T-helper 9 cell (primary cell): ENCODE measurements around the gene COG1.
"Not testable (repeated sequence)": the region's sequence is repeated elsewhere in the genome, so short reads cannot be mapped to it uniquely, and the experiment has no call there.

Experiments
- DNase-seq: peaks from one replicate; pipeline ENCODE4 v3.0.0-alpha.2; 2020
- total RNA-seq, 2 donors: gene quantifications; one replicate each; lab custom pipeline; 2026; lab: John Stamatoyannopoulos, UW

COG1 gene, protein sequence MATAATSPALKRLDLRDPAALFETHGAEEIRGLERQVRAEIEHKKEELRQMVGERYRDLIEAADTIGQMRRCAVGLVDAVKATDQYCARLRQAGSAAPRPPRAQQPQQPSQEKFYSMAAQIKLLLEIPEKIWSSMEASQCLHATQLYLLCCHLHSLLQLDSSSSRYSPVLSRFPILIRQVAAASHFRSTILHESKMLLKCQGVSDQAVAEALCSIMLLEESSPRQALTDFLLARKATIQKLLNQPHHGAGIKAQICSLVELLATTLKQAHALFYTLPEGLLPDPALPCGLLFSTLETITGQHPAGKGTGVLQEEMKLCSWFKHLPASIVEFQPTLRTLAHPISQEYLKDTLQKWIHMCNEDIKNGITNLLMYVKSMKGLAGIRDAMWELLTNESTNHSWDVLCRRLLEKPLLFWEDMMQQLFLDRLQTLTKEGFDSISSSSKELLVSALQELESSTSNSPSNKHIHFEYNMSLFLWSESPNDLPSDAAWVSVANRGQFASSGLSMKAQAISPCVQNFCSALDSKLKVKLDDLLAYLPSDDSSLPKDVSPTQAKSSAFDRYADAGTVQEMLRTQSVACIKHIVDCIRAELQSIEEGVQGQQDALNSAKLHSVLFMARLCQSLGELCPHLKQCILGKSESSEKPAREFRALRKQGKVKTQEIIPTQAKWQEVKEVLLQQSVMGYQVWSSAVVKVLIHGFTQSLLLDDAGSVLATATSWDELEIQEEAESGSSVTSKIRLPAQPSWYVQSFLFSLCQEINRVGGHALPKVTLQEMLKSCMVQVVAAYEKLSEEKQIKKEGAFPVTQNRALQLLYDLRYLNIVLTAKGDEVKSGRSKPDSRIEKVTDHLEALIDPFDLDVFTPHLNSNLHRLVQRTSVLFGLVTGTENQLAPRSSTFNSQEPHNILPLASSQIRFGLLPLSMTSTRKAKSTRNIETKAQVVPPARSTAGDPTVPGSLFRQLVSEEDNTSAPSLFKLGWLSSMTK
- total RNA-seq: 44.3 to 53.6 reads per million in 2 donors

DNA sequence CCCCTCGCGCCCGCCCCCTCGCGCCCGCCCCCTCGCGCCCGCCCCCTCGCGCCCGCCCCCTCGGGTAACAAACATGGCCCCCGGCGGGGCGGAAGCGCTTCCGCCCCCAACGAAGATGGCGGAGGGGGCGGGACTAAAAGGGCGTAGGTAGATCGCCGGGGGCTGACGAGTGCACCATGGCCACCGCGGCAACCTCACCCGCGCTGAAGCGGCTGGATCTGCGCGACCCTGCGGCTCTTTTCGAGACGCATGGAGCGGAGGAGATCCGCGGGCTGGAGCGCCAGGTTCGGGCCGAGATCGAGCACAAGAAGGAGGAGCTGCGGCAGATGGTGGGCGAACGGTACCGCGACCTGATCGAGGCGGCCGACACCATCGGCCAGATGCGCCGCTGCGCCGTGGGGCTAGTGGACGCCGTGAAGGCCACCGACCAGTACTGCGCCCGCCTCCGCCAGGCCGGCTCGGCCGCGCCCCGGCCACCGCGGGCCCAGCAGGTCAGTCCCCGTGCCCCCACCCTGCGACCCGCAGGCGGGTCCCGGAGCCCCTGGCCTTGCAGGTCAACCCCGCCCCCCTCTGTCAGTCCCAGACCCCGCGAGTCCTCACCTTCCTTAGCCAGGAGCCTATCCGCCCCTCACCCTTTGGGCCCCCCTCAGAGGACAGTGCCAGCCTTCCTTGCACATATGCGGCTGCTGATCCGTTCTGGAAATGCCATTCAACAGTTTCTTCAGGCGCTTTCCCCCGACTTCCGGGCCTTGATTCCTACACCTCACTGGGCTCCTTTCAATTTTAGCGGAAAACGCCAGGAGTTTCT lies at the start of gene COG1:
COG1 (plus strand) TSS at position 162 of the 808 bp plus-strand sequence; CDS start at position 177, 15 bp downstream.
- DNase-seq: peak; percentile 79

DNA sequence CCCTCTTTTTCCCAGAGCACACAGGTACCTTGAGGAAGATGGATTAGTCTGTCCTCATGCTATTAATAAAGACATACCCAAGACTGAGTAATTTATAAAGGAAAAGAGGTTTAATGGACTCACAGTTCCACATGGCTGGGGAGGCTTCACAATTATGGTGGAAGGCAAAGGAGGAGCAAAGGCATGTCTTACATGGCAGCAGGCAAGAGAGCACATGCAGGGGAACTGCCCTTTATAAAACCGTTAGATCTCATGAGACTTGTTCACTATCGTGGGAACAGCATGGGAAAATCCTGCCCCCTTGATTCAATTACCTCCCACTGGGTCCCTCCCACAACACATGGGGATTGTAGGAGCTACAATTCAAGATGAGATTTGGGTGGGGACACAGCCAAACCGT lies 48.6 kb upstream of the COG1 start:
- not testable (repeated sequence) for DNase-seq

DNA sequence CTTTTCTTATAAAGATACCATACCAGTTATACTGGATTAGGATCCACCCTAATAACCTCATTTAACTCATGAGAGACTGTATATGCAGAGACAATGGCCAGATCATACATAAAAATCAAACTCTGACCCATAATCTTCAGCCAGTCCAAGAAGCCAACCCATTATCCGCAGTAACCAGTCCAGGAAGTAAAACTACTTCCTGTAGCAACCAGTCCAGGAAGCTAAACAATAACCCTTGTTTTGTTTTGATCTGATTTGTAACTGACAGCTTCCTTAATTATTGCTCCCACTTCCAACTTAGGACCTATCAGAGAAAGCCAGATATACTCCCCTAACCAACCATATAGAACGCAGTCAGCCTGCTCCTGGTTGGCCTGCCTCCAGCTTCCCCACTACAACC lies 47.2 kb upstream of the COG1 start:
- no peak for DNase-seq

DNA sequence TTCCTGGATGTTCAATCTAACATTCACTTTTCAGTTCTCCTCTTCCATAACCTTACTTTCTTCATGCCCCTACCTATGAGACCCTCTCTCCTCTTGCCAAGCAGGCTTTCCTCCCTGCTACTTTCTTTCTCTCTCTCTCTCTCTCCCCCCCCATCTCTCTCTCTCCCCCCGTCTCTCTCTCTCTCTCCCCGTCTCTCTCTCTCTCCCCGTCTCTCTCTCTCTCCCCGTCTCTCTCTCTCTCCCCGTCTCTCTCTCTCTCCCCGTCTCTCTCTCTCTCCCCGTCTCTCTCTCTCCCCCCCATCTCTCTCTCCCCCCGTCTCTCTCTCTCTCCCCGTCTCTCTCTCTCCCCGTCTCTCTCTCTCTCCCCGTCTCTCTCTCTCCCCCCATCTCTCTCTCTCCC lies 45.1 kb upstream of the COG1 start:
- not testable (repeated sequence) for DNase-seq

DNA sequence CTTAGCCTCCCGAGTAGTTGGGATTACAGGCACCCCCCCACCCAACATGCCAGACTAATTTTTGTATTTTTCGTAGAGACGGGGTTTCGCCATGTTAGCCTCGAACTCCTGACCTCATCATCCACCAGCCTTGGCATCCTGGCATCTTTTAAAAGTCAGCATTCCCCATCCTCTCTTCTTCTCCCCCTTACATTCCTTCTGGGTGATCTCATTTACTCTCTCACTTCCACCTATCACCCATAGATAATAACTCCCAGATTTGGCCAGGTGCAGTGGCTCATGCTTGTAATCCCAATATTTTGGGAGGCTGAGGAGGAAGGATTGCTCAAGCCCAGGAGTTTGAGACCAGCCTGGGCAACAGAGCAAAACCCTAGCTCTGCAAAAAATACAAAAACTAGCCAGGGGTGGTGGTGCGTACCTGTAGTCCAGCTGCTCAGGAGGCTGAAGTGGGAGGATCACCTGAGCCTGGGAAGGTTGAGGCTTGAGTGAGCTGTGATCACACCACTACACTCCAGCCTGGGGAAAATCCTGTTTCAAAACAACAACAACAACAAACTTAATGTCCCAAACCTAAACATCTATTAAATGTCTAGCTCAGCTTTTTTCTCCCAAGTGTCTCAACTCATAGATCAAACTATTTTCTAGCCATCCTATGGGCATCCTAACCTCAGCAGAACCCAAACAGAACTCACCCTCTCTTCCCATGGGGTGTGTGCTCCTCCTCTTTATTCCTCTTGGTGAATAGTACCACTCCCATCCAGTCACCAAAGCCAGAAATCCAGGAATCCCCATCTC lies 44.1 kb upstream of the COG1 start:
- DNase-seq: no peak

DNA sequence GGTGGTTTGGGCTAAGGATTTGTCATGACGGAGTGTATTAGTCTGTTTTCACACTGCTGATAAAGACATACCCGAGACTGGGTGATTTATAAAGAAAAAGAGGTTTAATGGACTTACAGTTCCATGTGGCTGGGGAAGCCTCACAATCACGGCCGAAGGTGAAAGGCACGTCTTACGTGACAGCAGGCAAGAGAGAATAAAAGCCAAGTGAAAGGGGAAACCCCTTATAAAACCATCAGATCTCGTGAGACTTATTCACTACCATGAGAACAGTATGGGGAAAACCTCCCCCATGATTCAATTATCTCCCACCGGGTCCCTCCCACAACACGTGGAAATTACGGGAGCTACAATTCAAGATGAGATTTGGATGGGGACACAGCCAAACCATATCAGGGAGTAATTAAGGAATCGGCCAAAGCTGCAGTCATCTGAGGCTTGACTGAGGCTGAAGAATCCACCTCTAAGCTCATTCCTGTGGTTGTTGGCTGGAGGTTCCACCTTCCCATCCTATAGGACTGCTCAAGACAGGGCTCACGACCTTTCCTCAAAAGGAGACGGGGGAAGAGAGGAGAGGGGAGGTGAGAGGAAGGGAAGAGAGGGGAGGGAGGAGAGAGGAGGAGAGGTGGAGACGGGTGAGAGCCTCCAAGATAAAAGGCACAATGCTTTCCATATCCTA lies 42.1 kb upstream of the COG1 start:
- DNase-seq: not testable (repeated sequence)

DNA sequence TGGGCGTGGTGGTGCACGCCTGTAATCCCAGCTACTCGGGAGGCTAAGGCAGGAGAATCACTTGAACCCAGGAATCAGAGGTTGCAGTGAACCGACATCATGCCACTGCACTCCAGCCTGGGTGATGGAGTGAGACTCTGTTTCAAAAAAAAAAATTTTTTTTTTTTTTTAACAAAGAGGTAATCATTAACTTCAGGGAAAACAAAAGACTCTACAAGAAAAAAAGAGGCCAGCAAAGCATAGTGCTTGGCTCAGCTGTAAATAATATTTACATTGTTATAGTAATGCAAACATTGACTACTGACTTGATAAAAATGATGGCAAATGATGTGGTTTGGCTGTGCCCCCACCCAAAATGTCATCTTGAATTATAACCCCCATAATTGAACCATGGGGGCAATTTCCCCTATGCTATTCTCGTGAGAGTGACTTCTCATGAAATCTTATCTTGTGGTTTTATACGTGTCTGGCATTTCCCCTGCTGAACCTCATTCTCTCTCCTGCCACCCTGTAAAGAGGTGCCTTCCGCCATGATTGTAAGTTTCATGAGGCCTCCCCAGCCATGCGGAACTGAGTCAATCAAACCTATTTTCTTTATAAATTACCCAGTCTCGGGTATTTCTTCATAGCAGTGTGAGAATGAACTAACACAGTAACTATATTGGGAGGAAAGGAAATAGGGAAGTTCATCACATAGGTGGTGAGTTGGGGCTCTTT lies 40.8 kb upstream of the COG1 start:
- no peak for DNase-seq

DNA sequence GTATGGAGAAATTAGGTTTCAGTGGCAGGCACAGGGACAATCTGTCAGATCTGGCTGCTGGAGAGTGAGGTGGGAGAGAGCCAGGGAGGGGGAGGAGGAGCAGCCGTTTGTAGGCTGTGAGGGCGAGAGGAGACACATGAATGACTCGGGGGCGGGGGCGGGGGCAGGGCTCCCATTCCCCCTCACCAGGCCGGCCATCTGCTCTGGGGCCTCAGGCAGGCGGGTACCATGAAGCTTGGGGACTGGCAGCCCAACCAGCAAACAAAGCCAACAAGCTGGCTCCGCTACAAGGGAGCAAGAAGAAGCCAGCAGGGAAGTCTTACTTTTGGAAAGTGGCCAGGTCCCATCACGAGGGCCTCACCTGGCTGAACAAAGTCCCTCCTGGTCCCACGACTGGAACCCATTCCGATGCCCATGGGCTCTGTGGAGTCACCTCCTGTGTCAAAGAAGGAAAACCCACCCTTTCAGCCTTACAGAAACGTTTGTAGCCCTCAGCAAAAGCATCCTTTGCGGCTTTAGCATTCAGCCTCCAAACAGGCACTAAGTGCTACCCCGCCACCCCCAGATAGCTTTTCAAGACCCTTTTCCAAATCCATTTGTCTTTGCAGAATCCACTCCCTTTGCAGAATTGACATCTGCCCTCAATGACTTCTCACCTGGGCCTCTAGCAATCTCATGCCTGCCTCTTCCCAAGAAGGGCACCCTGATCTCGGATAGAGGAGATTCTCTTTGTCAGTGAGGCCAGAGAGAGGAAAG lies 37.3 kb upstream of the COG1 start:
- DNase-seq: no peak

DNA sequence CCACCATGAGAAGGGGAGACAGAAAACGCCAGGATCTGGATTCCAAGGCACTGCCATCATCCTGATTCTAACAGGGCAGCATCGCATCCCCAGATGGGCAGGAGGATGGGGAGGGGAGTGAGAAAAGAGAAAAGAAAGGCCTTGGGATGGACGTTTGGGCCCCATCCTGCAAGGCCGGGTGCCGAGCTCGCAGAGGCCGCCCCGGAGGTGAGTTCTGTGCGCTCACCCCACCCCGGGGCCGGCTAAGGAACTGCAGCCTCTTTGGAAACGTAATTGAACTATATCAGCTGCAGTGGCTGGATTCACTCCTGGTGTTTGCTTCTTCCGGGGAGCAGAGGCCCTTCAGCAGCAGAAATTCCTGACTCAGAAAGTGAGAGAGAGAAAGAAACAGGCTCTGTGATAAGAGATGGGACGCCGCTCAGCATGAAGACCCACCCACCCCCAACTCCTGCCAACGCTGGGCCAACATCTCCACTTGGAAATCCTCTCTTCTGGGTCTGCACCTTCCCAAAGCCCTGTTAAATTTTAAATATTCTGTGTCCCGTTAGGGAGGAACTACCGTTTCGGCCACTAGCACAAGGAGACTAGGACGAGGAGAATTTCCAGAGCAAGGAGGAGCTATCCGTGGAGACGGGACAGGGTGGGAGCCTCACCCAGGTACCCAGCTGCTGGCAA lies 36.6 kb upstream of the COG1 start:
- peak; percentile 36 for DNase-seq

DNA sequence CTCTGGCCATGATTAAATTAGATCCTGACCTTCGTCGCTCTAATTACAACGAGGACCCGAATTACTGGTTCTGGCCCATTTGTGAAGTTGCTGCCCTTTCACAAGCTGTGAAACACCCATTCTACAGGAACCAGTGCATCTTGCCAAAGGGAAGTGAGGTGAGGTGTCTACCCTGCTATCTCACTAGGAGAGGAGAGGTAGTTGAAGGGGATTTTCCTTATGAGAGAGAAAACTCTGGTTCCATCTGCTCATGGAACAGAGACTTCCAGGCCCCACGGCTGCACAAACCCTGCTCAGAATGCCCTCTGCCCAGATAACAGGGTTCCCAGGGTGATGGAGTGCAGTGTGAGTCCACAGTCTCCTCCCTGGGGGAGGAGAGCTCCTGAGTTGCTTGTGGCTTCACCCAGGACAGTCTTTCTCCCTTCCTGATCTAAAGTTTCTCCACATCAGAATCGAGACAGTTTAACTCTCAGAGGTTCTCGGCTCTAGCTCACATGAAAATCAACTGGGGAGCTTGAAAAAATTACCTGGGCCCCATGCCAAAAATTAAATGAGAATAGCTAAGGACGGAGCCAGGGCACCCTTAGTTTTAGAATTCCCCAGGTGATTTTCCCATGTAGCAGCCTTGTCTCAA lies 35.9 kb upstream of the COG1 start:
- DNase-seq: no peak

DNA sequence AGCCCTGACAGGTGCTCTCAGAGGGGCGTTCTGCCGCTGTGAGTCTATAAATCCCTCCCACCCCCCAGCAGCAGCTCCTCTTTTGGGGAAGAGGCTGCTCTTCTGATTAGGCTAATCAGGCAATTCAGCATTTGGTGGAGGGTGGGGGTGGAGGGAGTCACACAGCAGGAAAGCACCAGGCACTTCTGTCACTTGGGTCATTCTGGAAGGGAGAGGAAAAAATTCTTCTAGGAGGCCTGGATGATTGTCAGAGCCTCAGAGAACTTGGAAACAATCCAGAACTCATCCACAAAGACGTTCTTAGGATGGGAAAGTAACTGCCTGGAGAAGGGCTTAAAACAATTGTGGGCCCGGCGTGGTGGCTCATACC lies 35.3 kb upstream of the COG1 start:
- DNase-seq: no peak

DNA sequence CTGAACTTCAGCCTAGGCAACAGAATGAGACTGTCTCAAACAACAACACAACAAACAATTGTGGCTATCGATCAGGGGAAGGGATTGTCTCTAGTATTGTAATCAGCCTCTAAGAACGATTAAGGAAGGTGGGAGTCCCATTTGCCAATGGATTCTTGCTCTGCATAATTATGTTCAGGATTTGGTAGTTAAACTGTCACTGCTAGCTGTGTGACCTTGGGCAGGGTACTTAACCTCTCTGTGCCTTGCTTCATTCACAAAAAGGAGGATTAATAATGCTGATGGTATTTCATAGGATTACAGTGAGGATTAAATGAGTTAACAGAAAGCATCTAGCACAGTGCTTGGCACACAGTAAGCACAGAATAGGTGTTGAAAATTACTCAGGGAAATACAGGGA lies 34.7 kb upstream of the COG1 start:
- DNase-seq: no peak

DNA sequence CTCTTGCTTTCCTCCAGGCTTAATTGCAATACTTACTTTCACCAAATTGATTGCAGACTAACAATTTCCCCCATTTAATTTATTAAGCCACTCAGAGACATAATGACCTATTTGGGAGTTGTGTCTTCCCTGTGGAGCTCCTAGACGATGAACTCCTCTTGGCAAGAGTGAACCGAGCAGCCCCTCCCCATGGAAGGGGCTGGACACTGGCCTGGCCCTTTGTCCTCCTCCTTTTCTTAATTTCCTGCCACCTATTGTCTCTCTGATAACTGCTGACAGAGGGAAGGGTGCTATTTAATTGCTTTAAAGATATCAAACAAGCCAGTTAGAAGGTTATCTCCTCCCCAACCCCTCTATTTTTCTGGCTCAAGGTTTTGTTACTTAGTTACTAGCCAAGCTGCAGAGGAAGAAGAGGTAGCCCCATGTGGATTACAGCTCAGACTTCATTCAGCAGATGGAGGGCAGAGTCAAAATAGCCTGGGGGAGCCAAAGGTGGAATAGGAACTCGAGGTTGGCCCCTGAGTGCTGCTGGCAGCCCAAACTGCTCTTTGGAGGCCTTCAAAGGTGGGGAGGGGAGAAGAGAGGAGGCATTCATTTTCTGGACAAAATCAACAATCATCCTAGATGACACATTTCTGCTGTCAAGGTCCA lies 31.8 kb upstream of the COG1 start:
- no peak for DNase-seq

DNA sequence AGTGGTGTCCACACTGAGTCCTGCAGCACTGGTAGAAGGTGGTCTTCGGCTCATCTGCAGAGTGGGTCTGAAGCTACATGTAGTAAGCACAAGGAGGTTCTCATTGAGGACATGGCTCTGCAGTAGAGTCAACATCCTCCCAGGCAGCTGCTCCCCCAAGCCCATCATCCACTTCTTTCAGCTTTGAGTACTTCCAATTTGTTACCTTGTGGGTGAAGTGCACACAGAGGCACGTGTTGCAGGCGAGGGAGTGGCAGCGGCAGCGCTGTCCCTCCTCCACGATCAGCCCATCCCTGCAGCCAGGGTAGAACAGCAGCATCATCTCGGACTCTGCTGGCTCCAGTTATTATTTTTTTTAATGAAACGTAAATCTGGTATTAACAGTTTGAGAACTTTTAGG lies 29.8 kb upstream of the COG1 start:
- DNase-seq: no peak

DNA sequence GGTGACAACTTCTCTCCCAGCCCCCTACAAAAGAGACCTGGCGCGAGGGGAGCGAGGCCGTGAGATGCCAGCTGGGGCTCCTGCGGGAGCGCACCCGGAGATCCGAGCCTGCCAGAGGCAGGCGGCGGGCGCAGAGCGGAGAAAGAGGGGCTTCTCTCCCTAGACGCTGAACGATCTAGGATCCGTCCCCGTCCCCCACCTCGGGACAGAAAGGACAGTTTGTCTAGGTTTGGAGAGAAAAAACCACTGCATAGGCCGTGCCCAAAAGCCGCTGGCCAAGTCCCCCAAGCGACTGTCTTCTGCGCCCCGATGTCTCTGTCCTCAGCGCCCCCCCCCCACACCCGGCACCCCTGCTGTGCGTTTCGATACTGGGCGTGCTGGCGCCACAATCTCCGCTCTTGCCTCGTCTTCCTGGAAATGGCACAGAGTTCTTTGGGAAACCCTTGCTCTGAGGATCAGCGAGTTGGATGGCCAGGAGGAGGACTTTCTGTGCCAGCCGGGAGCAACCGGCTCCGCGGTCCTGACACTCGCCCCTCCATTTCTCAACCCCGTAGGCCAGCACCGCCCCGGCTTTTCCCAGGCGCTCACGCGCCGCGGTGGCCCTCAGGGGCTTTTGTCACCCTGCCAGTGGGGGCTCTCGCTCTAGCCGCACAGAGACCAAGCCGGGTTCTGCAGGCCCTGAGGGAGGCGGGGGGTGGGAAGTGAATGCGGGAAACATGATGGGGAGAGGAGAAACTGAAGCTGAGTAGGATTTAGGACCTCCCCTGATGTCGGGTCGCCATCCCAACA lies 27.0 kb upstream of the COG1 start:
- no peak for DNase-seq

DNA sequence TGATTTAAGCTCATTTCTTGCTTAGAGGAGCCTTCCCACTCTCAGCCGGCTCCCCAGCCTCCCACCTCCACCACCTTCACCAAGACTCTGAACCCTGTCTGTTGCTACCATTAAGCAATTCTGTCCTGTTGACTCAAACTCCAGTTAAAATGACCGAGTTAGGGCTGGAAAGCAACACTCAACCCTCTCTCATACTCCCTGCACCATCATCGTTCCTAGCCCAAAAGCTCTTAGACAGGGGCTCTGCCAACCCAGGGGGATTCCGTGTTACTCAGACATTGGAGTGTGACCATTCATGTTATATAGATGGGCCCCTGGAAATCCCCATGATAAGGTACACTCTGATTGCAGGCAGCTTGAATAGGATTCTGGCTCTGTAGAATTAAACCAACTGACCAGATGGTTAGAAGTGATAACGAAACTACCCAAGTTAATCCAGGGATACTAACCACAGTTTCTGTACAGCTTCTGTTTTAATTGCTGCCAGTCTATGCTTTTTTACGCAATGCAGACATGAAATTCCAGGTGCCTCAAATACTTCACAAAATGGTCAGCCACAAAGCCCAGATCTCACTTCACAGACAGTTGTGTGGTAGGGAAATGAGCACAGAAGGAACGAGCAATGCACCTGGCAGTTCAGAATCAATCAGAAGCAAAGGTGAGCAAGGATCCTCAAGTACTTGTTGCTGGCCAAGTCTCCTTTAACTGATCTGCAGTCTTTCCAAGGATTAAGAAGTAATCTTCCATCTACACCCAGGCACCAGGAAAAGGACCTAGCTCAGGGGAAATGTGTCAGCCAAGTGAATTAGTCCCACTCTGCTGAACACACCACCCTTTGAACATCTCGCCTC lies 25.9 kb upstream of the COG1 start:
- no peak for DNase-seq
